ENCODE measurements around the gene SLC39A7.

- TF ChIP-seq TOX (CRISPR knock-in tag; IDR thresholded peaks at IDR 0.05; ENCODE audit: borderline replicate concordance) (no peak), ISL1 (CRISPR knock-in tag; IDR thresholded peaks at IDR 0.05) (no peak), OSR1 (CRISPR knock-in tag; IDR thresholded peaks at IDR 0.05) (no peak), POU6F1 (CRISPR knock-in tag; IDR thresholded peaks at IDR 0.05; ENCODE audit: borderline replicate concordance, low read depth) (no peak), ZFP30 (CRISPR knock-in tag; IDR thresholded peaks at IDR 0.05) (no peak), ARNTL (CRISPR knock-in tag; IDR thresholded peaks at IDR 0.05; ENCODE audit: borderline replicate concordance, low read depth) (no peak), PPARA (CRISPR knock-in tag; IDR thresholded peaks at IDR 0.05; ENCODE audit: borderline replicate concordance) (no peak), PATZ1 (CRISPR knock-in tag; IDR thresholded peaks at IDR 0.05; ENCODE audit: borderline replicate concordance) (no peak), SNAI2 (CRISPR knock-in tag; IDR thresholded peaks at IDR 0.05) (no peak), ZC3H10 (CRISPR knock-in tag; IDR thresholded peaks at IDR 0.05) (no peak), ZNF565 (CRISPR knock-in tag; conservative IDR thresholded peaks at IDR 0.05; ENCODE audit: low read depth) (no peak), ZNF70 (CRISPR knock-in tag; IDR thresholded peaks at IDR 0.05) (no peak)
Observed at GRCh38 chr6:33192671-33193602, 7.7 kb upstream of the SLC39A7 start.
